ENCODE measurements around the gene ST8SIA4. TPM values are rescaled to one million over a fixed set of nuclear protein-coding genes. Genes with fewer than 3 reads are reported as not detected.

ST8SIA4 gene
- total and polyA plus RNA-seq, 12 donors, result 0.70 to 12.9 (median 4.5) TPM

GRCh38 chr5:100832252-100833230 lies 70.5 kb downstream of the ST8SIA4 start:
- Histone ChIP-seq H3K4me1 (peaks cover 0 to 21% (median 14%) of the 10 kb centered on the region in 9 donors), H3K27ac (no peak overlapping the region), H3K9me3 (no peaks in the 10 kb centered on the region), H3K4me3 (no peak overlapping the region), H3K27me3 (no peaks in the 10 kb centered on the region), H3K36me3 (no peaks in the 10 kb centered on the region)
- DNase-seq (no peak), ATAC-seq (no peak)
- intact Hi-C loops (cut with DNase I), result no loop called here
- no peak for TF ChIP-seq CTCF (IDR thresholded peaks at IDR 0.05)
- 90 to 91% methylated on average over 6 of the region's 6 CpGs for WGBS, 2 donors

- ATAC-seq, result peak in 1 of 8 donors; percentile 37
- no peak for TF ChIP-seq CTCF (IDR thresholded peaks at IDR 0.05)
- Histone ChIP-seq H3K27me3 (no peaks in the 10 kb centered on the region), H3K9me3 (no peaks in the 10 kb centered on the region), H3K27ac (peak overlapping the region in 5 of 10 donors; percentile 3 to 86 (median 57)), H3K4me1 (peaks cover 0 to 43% (median 21%) of the 10 kb centered on the region in 9 donors), H3K36me3 (no peaks in the 10 kb centered on the region), H3K4me3 (no peak overlapping the region)
- DNase-seq, result no peak
- 83 to 86% methylated on average over 9 of the region's 9 CpGs for WGBS, 2 donors
- intact Hi-C loops (cut with DNase I), result no loop called here
These were observed 74.2 kb downstream of the ST8SIA4 start for GRCh38 chr5:100828898-100829356.

- H3K4me1 ChIP-seq, result peaks cover 0 to 43% (median 21%) of the 10 kb centered on the region in 9 donors
- H3K4me3 ChIP-seq, result no peak overlapping the region
- peak in 6 of 8 donors; percentile 33 to 53 (median 46) for ATAC-seq
- no peaks in the 10 kb centered on the region for H3K27me3 ChIP-seq
- intact Hi-C loops (cut with DNase I), result no loop called here
- no peak for TF ChIP-seq CTCF (IDR thresholded peaks at IDR 0.05)
- H3K9me3 ChIP-seq, result no peaks in the 10 kb centered on the region
- H3K36me3 ChIP-seq, result no peaks in the 10 kb centered on the region
- peak overlapping the region in 8 of 10 donors; percentile 3 to 86 (median 50) for H3K27ac ChIP-seq
- no peak for DNase-seq
- WGBS, 2 donors, result 51 to 52% methylated on average over 7 of the region's 7 CpGs
These were observed 74.8 kb downstream of the ST8SIA4 start for GRCh38 chr5:100828071-100828897.

- Histone ChIP-seq H3K27me3 (no peaks in the 10 kb centered on the region), H3K9me3 (no peaks in the 10 kb centered on the region), H3K4me1 (peaks cover 0 to 43% (median 21%) of the 10 kb centered on the region in 9 donors), H3K4me3 (no peak overlapping the region), H3K36me3 (no peaks in the 10 kb centered on the region), H3K27ac (peak overlapping the region in 7 of 10 donors; percentile 3 to 86 (median 43))
- TF ChIP-seq CTCF (IDR thresholded peaks at IDR 0.05), result no peak
- 15 to 16% methylated on average over 2 of the region's 2 CpGs for WGBS, 2 donors
- intact Hi-C loops (cut with DNase I), result no loop called here
- ATAC-seq (peak in 6 of 8 donors; percentile 49 to 90 (median 63)), DNase-seq (no peak)
These were observed 75.6 kb downstream of the ST8SIA4 start for GRCh38 chr5:100827481-100827889.
